HEK293T (cell line): ENCODE data around the gene SAFB.

Source experiments
- CTCF ChIA-PET: fragments of 350-600 bp; formaldehyde crosslinking; extraction: SDS; loops from one replicate; lab custom pipeline; 2021; ENCODE audit warnings: antibody characterized with exemption, inconsistent platforms; lab: Yijun Ruan, JAX
- POLR2A ChIA-PET: fragments of 350-600 bp; formaldehyde crosslinking; extraction: SDS; loops from one replicate; lab custom pipeline; 2020; ENCODE audit warnings: antibody characterized with exemption, inconsistent platforms; lab: Yijun Ruan, JAX
- DNase-seq: peaks from one replicate; pipeline ENCODE4 v3.0.0; 2012; ENCODE audit warnings: mixed read lengths; ENCODE audit errors: extremely low spot score
- ARNT ChIP-seq: fragments of 450-650 bp; IDR thresholded peaks from 2 replicates; pipeline ENCODE4 v1.6.1; 2017; ENCODE audit warnings: mild to moderate bottlenecking
- BHLHE40 ChIP-seq: fragments of 450-650 bp; IDR thresholded peaks from 2 replicates; pipeline ENCODE4 v1.6.1; 2016; ENCODE audit warnings: mild to moderate bottlenecking, moderate library complexity, borderline replicate concordance
- CTBP1 ChIP-seq: fragments of 450-650 bp; IDR thresholded peaks from 2 replicates; pipeline ENCODE4 v1.6.1; 2016; ENCODE audit warnings: borderline replicate concordance
- ELF4 ChIP-seq: fragments of 450-650 bp; IDR thresholded peaks from 2 replicates; pipeline ENCODE4 v1.6.1; 2017; ENCODE audit warnings: antibody characterized with exemption
- FOXA1 ChIP-seq: fragments of 450-650 bp; IDR thresholded peaks from 2 replicates; pipeline ENCODE4 v1.6.1; 2016; ENCODE audit warnings: mild to moderate bottlenecking
- FOXK2 ChIP-seq: fragments of 450-650 bp; IDR thresholded peaks from 2 replicates; pipeline ENCODE4 v1.6.1; 2016; ENCODE audit warnings: mild to moderate bottlenecking
- FOXM1 ChIP-seq: fragments of 450-650 bp; IDR thresholded peaks from 2 replicates; pipeline ENCODE4 v1.6.1; 2017; ENCODE audit warnings: mild to moderate bottlenecking, borderline replicate concordance
- HDGF ChIP-seq: fragments of 450-650 bp; IDR thresholded peaks from 2 replicates; pipeline ENCODE4 v1.6.1; 2017; ENCODE audit warnings: antibody characterized with exemption, borderline replicate concordance
- L3MBTL2 ChIP-seq: fragments of 450-650 bp; conservative IDR thresholded peaks from 2 replicates; pipeline ENCODE4 v1.6.1; 2016; ENCODE audit warnings: mild to moderate bottlenecking
- LEF1 ChIP-seq: fragments of 450-650 bp; IDR thresholded peaks from 2 replicates; pipeline ENCODE4 v1.6.1; 2017; ENCODE audit warnings: mild to moderate bottlenecking, borderline replicate concordance
- NFRKB ChIP-seq: fragments of 450-650 bp; IDR thresholded peaks from 2 replicates; pipeline ENCODE4 v1.6.1; 2016; ENCODE audit warnings: mild to moderate bottlenecking, moderate library complexity
- PKNOX1 ChIP-seq: fragments of 450-650 bp; IDR thresholded peaks from 2 replicates; pipeline ENCODE4 v1.6.1; 2016
- SP1 ChIP-seq: fragments of 450-650 bp; IDR thresholded peaks from 2 replicates; pipeline ENCODE4 v1.6.1; 2017
- SUZ12 ChIP-seq: fragments of 450-650 bp; IDR thresholded peaks from 2 replicates; pipeline ENCODE4 v1.6.1; 2016; ENCODE audit warnings: mild to moderate bottlenecking
- TARDBP ChIP-seq: fragments of 450-650 bp; IDR thresholded peaks from 2 replicates; pipeline ENCODE4 v1.6.1; 2016
- ZNF384 ChIP-seq: fragments of 450-650 bp; IDR thresholded peaks from 2 replicates; pipeline ENCODE4 v1.6.1; 2016

Gene SAFB

GRCh38 chr19:5646703-5647102, 23.8 kb downstream of the SAFB start:
- ChIA-PET CTCF (no interaction called here), POLR2A (no interaction called here)
- no peak for DNase-seq
- TF ChIP-seq CTBP1, result no peak
- no peak for TF ChIP-seq HDGF
- TF ChIP-seq ARNT, result no peak
- no peak for TF ChIP-seq SUZ12
- no peak for TF ChIP-seq ZNF384
- no peak for TF ChIP-seq NFRKB
- TF ChIP-seq FOXK2, result no peak

GRCh38 chr19:5648464-5648863, 25.6 kb downstream of the SAFB start:
- CTCF ChIA-PET, result no interaction called here

GRCh38 chr19:5651361-5651760, 28.5 kb downstream of the SAFB start:
- TF ChIP-seq LEF1, result no peak
- no peak for TF ChIP-seq FOXK2
- TF ChIP-seq HDGF, result no peak
- TF ChIP-seq ZNF384, result no peak
- DNase-seq, result no peak
- CTCF ChIA-PET, result interaction anchor here (1.0 kb wide), 1 partner anchor 20 kb away, joined by 3 read pairs; no protein-coding TSS in a partner anchor
- POLR2A ChIA-PET, result interaction anchor here (0.9 kb wide), 1 partner anchor 28 kb away, joined by 4 read pairs; the partner anchor contains the start of genes SAFB and SAFB2

More at GRCh38 chr19:5648464-5648863, 25.6 kb downstream of the SAFB start:
- POLR2A ChIA-PET, result interaction anchor here (0.9 kb wide), 1 partner anchor 25 kb away, joined by 3 read pairs; the partner anchor contains the start of genes SAFB and SAFB2
- no peak for DNase-seq
- TF ChIP-seq BHLHE40 (no peak), SP1 (no peak), CTBP1 (no peak), L3MBTL2 (no peak), PKNOX1 (no peak), HDGF (no peak), ARNT (no peak), SUZ12 (no peak), FOXA1 (no peak), LEF1 (no peak), ZNF384 (no peak), FOXK2 (no peak), TARDBP (no peak), ELF4 (no peak), FOXM1 (no peak), NFRKB (no peak)

- CTCF ChIA-PET, result no interaction called here
- POLR2A ChIA-PET, result no interaction called here
- TF ChIP-seq SP1, result no peak
- TF ChIP-seq FOXK2, result no peak
- TF ChIP-seq LEF1, result no peak
Measured at GRCh38 chr19:5652261-5652660, 29.4 kb downstream of the SAFB start.

GRCh38 chr19:5654931-5655330, 32.0 kb downstream of the SAFB start:
- DNase-seq, result no peak
- POLR2A ChIA-PET, result no interaction called here
- CTCF ChIA-PET, result no interaction called here
- TF ChIP-seq ZNF384 (no peak), PKNOX1 (no peak), HDGF (no peak), CTBP1 (no peak), ARNT (no peak), TARDBP (no peak), SUZ12 (no peak), FOXA1 (no peak), ELF4 (no peak), L3MBTL2 (no peak), FOXM1 (no peak), LEF1 (no peak), SP1 (no peak), BHLHE40 (no peak)

More at GRCh38 chr19:5652261-5652660, 29.4 kb downstream of the SAFB start:
- DNase-seq, result no peak

- no peak for DNase-seq
- CTCF ChIA-PET, result no interaction called here
- no peak for TF ChIP-seq CTBP1
- no peak for TF ChIP-seq ZNF384
- TF ChIP-seq FOXK2, result no peak
- TF ChIP-seq SP1, result no peak
- TF ChIP-seq FOXA1, result no peak
- no peak for TF ChIP-seq BHLHE40
- TF ChIP-seq TARDBP, result no peak
- POLR2A ChIA-PET, result no interaction called here
Measured at GRCh38 chr19:5655412-5655811, 32.5 kb downstream of the SAFB start.

- no peak for TF ChIP-seq FOXK2
- TF ChIP-seq CTBP1, result no peak
- TF ChIP-seq ARNT, result no peak
- no peak for TF ChIP-seq PKNOX1
- no peak for TF ChIP-seq L3MBTL2
- TF ChIP-seq FOXA1, result no peak
- no peak for TF ChIP-seq FOXM1
- no peak for TF ChIP-seq BHLHE40
- TF ChIP-seq ELF4, result no peak
- no peak for TF ChIP-seq TARDBP
- TF ChIP-seq HDGF, result no peak
- no peak for TF ChIP-seq LEF1
- no peak for TF ChIP-seq SUZ12
- no peak for TF ChIP-seq ZNF384
- TF ChIP-seq NFRKB, result no peak
- TF ChIP-seq SP1, result no peak
- POLR2A ChIA-PET, result no interaction called here
- no peak for DNase-seq
- CTCF ChIA-PET, result no interaction called here
Measured at GRCh38 chr19:5661483-5661882, 38.6 kb downstream of the SAFB start.
